ENCODE data around the gene PNKP. TPM values are rescaled to one million over a fixed set of nuclear protein-coding genes. Genes with fewer than 3 reads are reported as not detected.

PNKP gene
- total RNA-seq, 1 donor from 2014 or later, result 81.3 TPM

DNA sequence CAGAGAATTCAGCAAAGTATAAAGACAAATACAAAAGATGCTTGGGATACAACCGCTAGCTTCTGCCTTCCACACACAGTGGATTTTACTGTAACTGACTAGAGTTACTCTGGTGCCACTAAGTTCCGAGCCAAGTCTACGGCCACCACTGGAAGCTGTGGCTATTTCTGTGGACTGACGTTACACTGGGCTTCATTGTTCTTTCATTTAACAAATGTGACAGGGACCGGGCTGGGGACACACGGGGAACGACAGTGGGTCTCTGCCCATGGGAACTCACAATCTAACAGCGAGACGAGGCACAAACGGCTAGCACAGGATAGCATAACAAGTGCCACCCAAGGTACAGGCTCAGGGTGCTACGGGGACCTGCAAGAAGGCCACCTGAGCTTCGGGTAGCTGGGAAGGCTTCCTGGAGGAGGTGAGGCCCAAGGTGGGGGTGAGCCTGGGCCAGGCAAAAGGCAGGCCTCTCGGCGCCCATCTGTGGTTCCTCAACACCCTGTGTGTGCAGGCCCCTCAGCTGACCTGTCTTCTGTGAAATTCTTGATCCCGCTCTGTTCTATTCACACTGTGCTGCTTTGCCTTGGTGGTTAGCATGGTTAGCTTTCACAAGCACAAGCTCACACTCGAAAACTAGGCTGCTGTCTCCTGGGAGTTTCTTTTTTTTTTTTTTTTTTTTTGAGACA, 39.6 kb upstream of the PNKP start:
- H3K4me3 Mint-ChIP-seq (ENCODE audit: unreplicated experiment), result peak overlapping the region; percentile 38
- H3K36me3 Mint-ChIP-seq (ENCODE audit: unreplicated experiment), result no peaks in the 10 kb centered on the region
- DNase-seq, result no peak
- H3K27me3 Mint-ChIP-seq (ENCODE audit: unreplicated experiment), result peaks cover 3% of the 10 kb centered on the region
- TF ChIP-seq, protein P1, sequence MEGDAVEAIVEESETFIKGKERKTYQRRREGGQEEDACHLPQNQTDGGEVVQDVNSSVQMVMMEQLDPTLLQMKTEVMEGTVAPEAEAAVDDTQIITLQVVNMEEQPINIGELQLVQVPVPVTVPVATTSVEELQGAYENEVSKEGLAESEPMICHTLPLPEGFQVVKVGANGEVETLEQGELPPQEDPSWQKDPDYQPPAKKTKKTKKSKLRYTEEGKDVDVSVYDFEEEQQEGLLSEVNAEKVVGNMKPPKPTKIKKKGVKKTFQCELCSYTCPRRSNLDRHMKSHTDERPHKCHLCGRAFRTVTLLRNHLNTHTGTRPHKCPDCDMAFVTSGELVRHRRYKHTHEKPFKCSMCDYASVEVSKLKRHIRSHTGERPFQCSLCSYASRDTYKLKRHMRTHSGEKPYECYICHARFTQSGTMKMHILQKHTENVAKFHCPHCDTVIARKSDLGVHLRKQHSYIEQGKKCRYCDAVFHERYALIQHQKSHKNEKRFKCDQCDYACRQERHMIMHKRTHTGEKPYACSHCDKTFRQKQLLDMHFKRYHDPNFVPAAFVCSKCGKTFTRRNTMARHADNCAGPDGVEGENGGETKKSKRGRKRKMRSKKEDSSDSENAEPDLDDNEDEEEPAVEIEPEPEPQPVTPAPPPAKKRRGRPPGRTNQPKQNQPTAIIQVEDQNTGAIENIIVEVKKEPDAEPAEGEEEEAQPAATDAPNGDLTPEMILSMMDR (IDR thresholded peaks at IDR 0.05; ENCODE audit: partially characterized antibody, unreplicated experiment), result no peak
- H3K27ac Mint-ChIP-seq (ENCODE audit: unreplicated experiment), result no peak overlapping the region
- no peaks in the 10 kb centered on the region for H3K4me1 Mint-ChIP-seq (ENCODE audit: low read depth, unreplicated experiment)
- peaks cover 6% of the 10 kb centered on the region for H3K9me3 Mint-ChIP-seq (ENCODE audit: unreplicated experiment)

DNA sequence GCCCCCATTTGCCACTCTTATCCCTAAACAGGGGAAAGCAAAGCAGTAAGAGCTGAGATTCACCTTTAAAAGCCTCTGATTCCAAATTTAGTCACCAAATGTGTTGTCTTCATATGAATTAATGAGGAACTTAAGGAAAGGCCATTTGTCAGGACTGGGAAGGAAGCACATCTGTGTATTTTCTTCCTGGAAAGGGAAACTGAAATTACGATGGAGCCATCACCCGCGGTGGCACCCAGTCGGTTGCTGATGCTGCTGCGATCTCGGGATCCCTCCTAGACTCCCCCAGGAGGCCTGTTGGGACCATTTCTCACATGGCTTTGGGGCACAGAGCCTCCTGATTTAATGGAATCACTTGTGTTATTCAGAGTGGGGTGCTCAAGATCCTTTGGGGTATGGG, 36.8 kb upstream of the PNKP start:
- TF ChIP-seq, protein P1 (IDR thresholded peaks at IDR 0.05; ENCODE audit: partially characterized antibody, unreplicated experiment), result no peak
- H3K27me3 Mint-ChIP-seq (ENCODE audit: unreplicated experiment), result peaks cover 3% of the 10 kb centered on the region
- peaks cover 5% of the 10 kb centered on the region for H3K9me3 Mint-ChIP-seq (ENCODE audit: unreplicated experiment)
- no peaks in the 10 kb centered on the region for H3K4me1 Mint-ChIP-seq (ENCODE audit: low read depth, unreplicated experiment)
- H3K27ac Mint-ChIP-seq (ENCODE audit: unreplicated experiment), result no peak overlapping the region
- no peak for DNase-seq
- H3K4me3 Mint-ChIP-seq (ENCODE audit: unreplicated experiment), result no peak overlapping the region
- no peaks in the 10 kb centered on the region for H3K36me3 Mint-ChIP-seq (ENCODE audit: unreplicated experiment)

DNA sequence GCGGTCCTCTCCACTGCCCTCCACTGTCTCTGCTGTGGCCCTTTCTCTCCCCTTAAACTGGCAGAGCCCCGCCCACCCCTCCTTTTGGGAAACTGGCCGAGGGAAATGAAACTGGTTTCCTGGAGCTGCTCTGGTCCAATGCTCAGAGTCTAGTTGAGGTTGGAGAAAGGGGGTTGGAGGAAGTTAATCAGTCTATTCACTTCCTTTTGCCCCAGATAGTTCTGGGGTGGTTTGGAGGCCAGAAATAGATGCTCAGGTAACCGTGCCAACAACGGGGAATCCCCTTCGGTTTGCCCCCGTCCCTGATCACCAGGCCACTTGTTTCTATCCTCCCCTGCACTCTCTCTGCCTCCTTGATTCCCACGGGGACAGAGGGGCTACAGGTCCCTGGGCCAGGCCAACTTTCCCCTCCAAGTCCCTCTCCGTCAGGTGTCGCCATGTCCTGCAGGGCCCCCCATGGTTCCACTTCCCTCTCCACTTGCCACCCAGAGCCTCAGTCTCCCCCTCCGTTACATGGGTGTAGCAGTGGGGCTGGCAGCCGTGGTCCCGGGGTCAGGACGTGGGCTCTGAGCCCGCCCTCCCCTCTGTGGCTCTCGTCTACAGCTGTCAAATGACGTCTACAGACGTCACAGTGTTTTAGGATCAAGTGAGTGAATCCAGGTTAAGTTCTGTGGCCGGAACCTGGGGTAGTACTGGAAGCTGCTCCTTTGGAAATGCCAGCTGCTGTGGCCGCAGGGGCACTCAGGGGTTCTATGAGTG, 29.7 kb upstream of the PNKP start, which contains the start of gene IL4I1:
TSS of gene IL4I1 (minus strand) at position 25 of the 759 bp plus-strand sequence. CDS start 727 bp downstream, outside the sequence.
- Mint-ChIP-seq H3K9me3 (ENCODE audit: unreplicated experiment) (peaks cover 4% of the 10 kb centered on the region), H3K4me3 (ENCODE audit: unreplicated experiment) (no peak within 1 kb of the TSS), H3K4me1 (ENCODE audit: low read depth, unreplicated experiment) (no peaks in the 10 kb centered on the region), H3K27ac (ENCODE audit: unreplicated experiment) (peak within 1 kb of the TSS; percentile 6), H3K27me3 (ENCODE audit: unreplicated experiment) (peaks cover 14% of the 10 kb centered on the region), H3K36me3 (ENCODE audit: unreplicated experiment) (no peaks in the 10 kb centered on the region)
- TF ChIP-seq, protein P1 (IDR thresholded peaks at IDR 0.05; ENCODE audit: partially characterized antibody, unreplicated experiment), result no peak
- no peak for DNase-seq

DNA sequence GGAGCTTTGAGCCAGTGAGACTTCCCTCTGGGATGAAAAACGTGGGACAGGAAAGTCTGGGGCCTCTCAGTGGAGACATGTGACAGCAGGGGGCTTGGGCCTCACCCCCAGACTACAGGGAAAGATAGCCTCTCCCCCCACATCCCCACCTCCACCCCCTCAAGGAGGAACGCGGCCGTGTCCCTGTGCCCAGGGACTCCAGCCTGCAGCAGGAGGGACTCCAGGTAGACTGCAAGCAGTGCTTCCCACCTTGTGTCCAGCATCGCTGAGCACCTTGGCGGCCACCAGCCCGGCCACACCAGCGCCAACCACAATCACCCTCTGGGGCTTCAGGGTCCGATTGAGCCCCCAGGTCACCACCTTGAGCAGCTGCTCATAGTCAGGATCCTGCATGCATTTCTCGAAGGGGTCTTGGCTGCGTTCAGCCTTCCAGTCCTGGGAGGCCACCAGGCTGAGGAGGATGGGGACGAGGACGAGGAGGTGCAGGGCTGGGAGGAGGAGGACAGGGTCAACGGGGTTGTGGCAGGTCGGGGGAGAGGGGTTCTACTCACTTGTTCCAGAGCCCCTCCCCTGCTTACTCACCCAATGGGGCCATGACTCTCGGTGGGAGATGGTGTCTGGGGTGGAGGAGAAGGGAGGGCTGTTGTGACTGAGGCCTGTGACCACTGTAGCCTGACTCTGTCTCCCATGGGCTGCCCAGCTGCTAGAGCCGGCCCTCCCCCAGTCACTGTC, 28.4 kb upstream of the PNKP start:
- Mint-ChIP-seq H3K27ac (ENCODE audit: unreplicated experiment) (no peak overlapping the region), H3K9me3 (ENCODE audit: unreplicated experiment) (peaks cover 5% of the 10 kb centered on the region), H3K36me3 (ENCODE audit: unreplicated experiment) (no peaks in the 10 kb centered on the region), H3K4me3 (ENCODE audit: unreplicated experiment) (no peak overlapping the region), H3K27me3 (ENCODE audit: unreplicated experiment) (peaks cover 15% of the 10 kb centered on the region), H3K4me1 (ENCODE audit: low read depth, unreplicated experiment) (peaks cover 3% of the 10 kb centered on the region)
- TF ChIP-seq, protein P1 (IDR thresholded peaks at IDR 0.05; ENCODE audit: partially characterized antibody, unreplicated experiment), result no peak
- no peak for DNase-seq
